HEK293T (cell line): ENCODE measurements around the gene MORN1.

Experiments
- ARNT ChIP-seq: fragments of 450-650 bp; IDR thresholded peaks from 2 replicates; pipeline ENCODE4 v1.6.1; 2017; ENCODE audit warnings: mild to moderate bottlenecking
- BHLHE40 ChIP-seq: fragments of 450-650 bp; IDR thresholded peaks from 2 replicates; pipeline ENCODE4 v1.6.1; 2016; ENCODE audit warnings: mild to moderate bottlenecking, moderate library complexity, borderline replicate concordance
- FOXM1 ChIP-seq: fragments of 450-650 bp; IDR thresholded peaks from 2 replicates; pipeline ENCODE4 v1.6.1; 2017; ENCODE audit warnings: mild to moderate bottlenecking, borderline replicate concordance
- HDGF ChIP-seq: fragments of 450-650 bp; IDR thresholded peaks from 2 replicates; pipeline ENCODE4 v1.6.1; 2017; ENCODE audit warnings: antibody characterized with exemption, borderline replicate concordance

GRCh38 chr1:2326524-2326923 lies 64.8 kb downstream of the MORN1 start:
- no peak for TF ChIP-seq FOXM1
- no peak for TF ChIP-seq ARNT
- TF ChIP-seq HDGF: no peak
- TF ChIP-seq BHLHE40: no peak
